Loucy (cell line): ENCODE data around the gene RELL1.
"Not testable (repeated sequence)": the region's sequence is repeated elsewhere in the genome, so short reads cannot be mapped to it uniquely, and the experiment has no call there.

Experiments
- EZH2phosphoT487 ChIP-seq: fragments of 200-600 bp; IDR thresholded peaks from 2 replicates; pipeline ENCODE4 v1.6.1; 2018; ENCODE audit warnings: antibody characterized with exemption, mild to moderate bottlenecking, moderate library complexity, borderline replicate concordance
- TF ChIP-seq, protein P1 (sequence below): fragments of 200-600 bp; sonication (generic); conservative IDR thresholded peaks from 2 replicates; pipeline ENCODE4 v1.5.1; 2014; ENCODE audit warnings: mild to moderate bottlenecking, antibody characterized with exemption, low read length

DNA sequence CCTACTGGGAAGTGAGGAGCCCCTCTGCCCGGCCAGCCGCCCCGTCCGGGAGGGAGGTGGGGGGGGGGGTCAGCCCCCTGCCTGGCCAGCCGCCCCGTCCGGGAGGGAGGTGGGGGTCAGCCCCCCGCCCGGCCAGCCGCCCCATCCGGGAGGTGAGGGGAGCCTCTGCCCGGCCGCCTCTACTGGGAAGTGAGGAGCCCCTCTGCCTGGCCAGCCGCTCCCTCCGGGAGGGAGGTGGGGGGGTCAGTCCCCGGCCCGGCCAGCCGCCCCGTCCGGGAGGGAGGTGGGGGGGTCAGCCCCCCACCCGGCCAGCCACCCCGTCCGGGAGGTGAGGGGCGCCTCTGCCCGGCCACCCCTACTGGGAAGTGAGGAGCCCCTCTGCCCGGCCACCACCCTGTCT lies 17.1 kb downstream of the RELL1 start:
- TF ChIP-seq, protein P1, sequence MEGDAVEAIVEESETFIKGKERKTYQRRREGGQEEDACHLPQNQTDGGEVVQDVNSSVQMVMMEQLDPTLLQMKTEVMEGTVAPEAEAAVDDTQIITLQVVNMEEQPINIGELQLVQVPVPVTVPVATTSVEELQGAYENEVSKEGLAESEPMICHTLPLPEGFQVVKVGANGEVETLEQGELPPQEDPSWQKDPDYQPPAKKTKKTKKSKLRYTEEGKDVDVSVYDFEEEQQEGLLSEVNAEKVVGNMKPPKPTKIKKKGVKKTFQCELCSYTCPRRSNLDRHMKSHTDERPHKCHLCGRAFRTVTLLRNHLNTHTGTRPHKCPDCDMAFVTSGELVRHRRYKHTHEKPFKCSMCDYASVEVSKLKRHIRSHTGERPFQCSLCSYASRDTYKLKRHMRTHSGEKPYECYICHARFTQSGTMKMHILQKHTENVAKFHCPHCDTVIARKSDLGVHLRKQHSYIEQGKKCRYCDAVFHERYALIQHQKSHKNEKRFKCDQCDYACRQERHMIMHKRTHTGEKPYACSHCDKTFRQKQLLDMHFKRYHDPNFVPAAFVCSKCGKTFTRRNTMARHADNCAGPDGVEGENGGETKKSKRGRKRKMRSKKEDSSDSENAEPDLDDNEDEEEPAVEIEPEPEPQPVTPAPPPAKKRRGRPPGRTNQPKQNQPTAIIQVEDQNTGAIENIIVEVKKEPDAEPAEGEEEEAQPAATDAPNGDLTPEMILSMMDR = not testable (repeated sequence)
- TF ChIP-seq EZH2phosphoT487 = not testable (repeated sequence)
